HG02943 (cell line): Measurements from ENCODE around the gene ABCC1.
"Not testable (repeated sequence)": the region's sequence is repeated elsewhere in the genome, so short reads cannot be mapped to it uniquely, and the experiment has no call there.

Experiments used
- ATAC-seq: cut with Tn5 transposase; IDR thresholded peaks from one replicate; pipeline ENCODE4 v1.9.1; 2021; ENCODE audit warnings: mild to moderate bottlenecking, low read depth, moderate library complexity; ENCODE audit not compliant: unreplicated experiment

Gene ABCC1

GRCh38 chr16:16169615-16170014 is 220.2 kb downstream of the ABCC1 start:
- ATAC-seq: no peak

GRCh38 chr16:16171332-16171919 is 222.0 kb downstream of the ABCC1 start:
- no peak for ATAC-seq

- no peak for ATAC-seq
Measured at GRCh38 chr16:16172991-16173390, 223.6 kb downstream of the ABCC1 start.

- ATAC-seq: no peak
Measured at GRCh38 chr16:16175296-16175695, 225.9 kb downstream of the ABCC1 start.

- no peak for ATAC-seq
Measured at GRCh38 chr16:16176328-16176727, 226.9 kb downstream of the ABCC1 start.

GRCh38 chr16:16178455-16179162 is 229.2 kb downstream of the ABCC1 start:
- ATAC-seq: no peak

- not testable (repeated sequence) for ATAC-seq
Measured at GRCh38 chr16:16181748-16182147, 232.3 kb downstream of the ABCC1 start.

GRCh38 chr16:16182918-16183317 is 233.5 kb downstream of the ABCC1 start:
- ATAC-seq: no peak

GRCh38 chr16:16183562-16183961 is 234.1 kb downstream of the ABCC1 start:
- ATAC-seq: no peak

GRCh38 chr16:16184594-16184993 is 235.2 kb downstream of the ABCC1 start:
- ATAC-seq: no peak

GRCh38 chr16:16185095-16185494 is 235.7 kb downstream of the ABCC1 start:
- ATAC-seq: no peak

GRCh38 chr16:16186820-16187219 is 237.4 kb downstream of the ABCC1 start:
- ATAC-seq: no peak

GRCh38 chr16:16188827-16189226 is 239.4 kb downstream of the ABCC1 start:
- no peak for ATAC-seq

- no peak for ATAC-seq
Measured at GRCh38 chr16:16189842-16190241, 240.4 kb downstream of the ABCC1 start.

GRCh38 chr16:16190546-16190945 is 241.1 kb downstream of the ABCC1 start:
- no peak for ATAC-seq

- not testable (repeated sequence) for ATAC-seq
Measured at GRCh38 chr16:16190966-16191365, 241.6 kb downstream of the ABCC1 start.

GRCh38 chr16:16191493-16192167 is 242.2 kb downstream of the ABCC1 start:
- no peak for ATAC-seq
